Measurements from ENCODE around the gene PIK3R3.
"Not testable (repeated sequence)": the region's sequence is repeated elsewhere in the genome, so short reads cannot be mapped to it uniquely, and the experiment has no call there.

Gene PIK3R3

DNA sequence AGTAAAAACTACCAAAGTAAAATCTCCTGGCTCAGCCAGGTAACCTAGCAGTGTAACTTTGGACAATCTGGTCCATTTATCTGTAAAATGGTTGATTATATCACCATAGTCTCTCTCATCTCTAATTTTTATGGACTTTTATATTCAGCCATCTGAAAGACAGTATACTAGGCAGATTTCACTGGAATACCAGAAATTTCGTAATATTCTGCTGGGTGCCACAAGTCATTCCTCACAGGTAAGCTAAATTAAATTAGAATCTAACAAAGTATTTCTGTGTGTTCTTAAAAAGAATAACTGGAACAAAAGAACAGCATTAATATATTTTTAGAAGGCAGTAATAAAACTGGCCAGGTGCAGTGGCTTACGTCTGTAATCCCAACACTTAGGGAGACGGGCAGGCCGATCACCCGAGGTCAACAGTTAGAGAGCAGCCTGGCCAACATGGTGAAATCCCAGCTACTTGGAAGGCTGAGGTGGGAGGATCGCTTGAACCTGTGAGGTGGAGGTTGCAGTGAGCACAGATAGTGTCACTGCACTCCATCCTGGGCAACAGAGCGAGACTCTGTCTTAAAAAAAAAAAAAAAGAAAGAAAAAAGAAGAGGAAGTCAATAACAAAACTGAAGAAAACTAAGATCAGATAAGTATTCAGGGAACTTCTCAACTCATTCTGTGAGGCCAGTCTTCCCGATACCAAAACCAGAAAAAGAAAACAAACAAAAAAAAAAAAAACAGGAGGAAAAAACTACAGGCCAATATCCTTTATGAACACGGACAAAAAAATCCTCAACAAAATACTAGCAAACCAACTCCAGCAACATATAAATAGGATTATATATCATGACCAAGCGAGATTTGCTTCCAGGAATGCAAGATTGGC, 35.9 kb downstream of the PIK3R3 start:
- WGBS (ENCODE audit: insufficient coverage): 68% methylated on average over 2 of the region's 10 CpGs
- Histone ChIP-seq H3K4me3 (ENCODE audit: control insufficient read depth in 1 of 7, extremely low read depth in 1 of 7, insufficient read depth in 4 of 7, low read depth in 2 of 7, low read length in 6 of 7) (no peak overlapping the region), H3K9me3 (ENCODE audit: control extremely low read depth in 1 of 5, control insufficient read depth in 4 of 5, insufficient read depth in 2 of 5, low read depth in 1 of 5, low read length in 4 of 5) (peaks cover 0 to 9% (median 0%) of the 10 kb centered on the region in 5 experiments), H3K27ac (ENCODE audit: insufficient read depth in 1 of 2, low read depth in 1 of 2, low read length in 2 of 2, poor library complexity in 1 of 2, severe bottlenecking in 2 of 2) (peak overlapping the region in 1 of 2 experiments; percentile 2), H3K36me3 (ENCODE audit: control insufficient read depth in 4 of 4, insufficient read depth in 4 of 4, low read length in 3 of 4) (peaks cover 0 to 3% (median 0%) of the 10 kb centered on the region in 4 experiments), H3K4me1 (ENCODE audit: control extremely low read depth in 1 of 4, control insufficient read depth in 4 of 4, insufficient read depth in 4 of 4, low read length in 3 of 4) (no peaks in the 10 kb centered on the region), H3K27me3 (replicated peaks in 2 of 5; ENCODE audit: control insufficient read depth in 4 of 5, insufficient read depth in 5 of 5, low read length in 4 of 5) (no peaks in the 10 kb centered on the region)
- no peak for DNase-seq
- POLR2A ChIA-PET: interaction anchor here (0.6 kb wide), 1 partner anchor 13 kb away, joined by 3 read pairs; no protein-coding TSS in a partner anchor
- CTCF ChIA-PET: no interaction called here

DNA sequence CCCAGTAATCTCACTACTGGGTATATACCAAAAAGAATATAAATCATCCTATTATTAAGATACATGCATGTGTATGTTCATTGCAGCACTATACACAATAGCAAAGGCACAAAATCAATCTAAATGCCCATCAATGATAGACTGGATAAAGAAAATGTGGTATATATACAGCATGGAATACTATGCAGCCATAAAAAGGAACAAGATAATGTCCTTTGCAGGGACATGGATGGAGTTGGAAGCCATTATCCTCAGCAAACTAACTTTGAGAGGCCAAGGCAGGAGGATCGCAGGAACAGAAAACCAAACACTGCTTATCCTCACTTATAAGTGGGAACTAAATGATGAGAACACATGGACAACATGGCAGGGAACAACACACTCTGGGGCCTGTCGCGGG, 37.3 kb downstream of the PIK3R3 start:
- WGBS (ENCODE audit: insufficient coverage): 83% methylated on average over 2 of the region's 3 CpGs
- H3K36me3 ChIP-seq (ENCODE audit: control insufficient read depth in 4 of 4, insufficient read depth in 4 of 4, low read length in 3 of 4); H3K27ac ChIP-seq (ENCODE audit: insufficient read depth in 1 of 2, low read depth in 1 of 2, low read length in 2 of 2, poor library complexity in 1 of 2, severe bottlenecking in 2 of 2); POLR2A ChIA-PET; H3K9me3 ChIP-seq (ENCODE audit: control extremely low read depth in 1 of 5, control insufficient read depth in 4 of 5, insufficient read depth in 2 of 5, low read depth in 1 of 5, low read length in 4 of 5); H3K4me1 ChIP-seq (ENCODE audit: control extremely low read depth in 1 of 4, control insufficient read depth in 4 of 4, insufficient read depth in 4 of 4, low read length in 3 of 4); H3K27me3 ChIP-seq (replicated peaks in 2 of 5; ENCODE audit: control insufficient read depth in 4 of 5, insufficient read depth in 5 of 5, low read length in 4 of 5); DNase-seq; H3K4me3 ChIP-seq (ENCODE audit: control insufficient read depth in 1 of 7, extremely low read depth in 1 of 7, insufficient read depth in 4 of 7, low read depth in 2 of 7, low read length in 6 of 7); CTCF ChIA-PET: not testable (repeated sequence)

- Histone ChIP-seq H3K27me3 (replicated peaks in 2 of 5; ENCODE audit: control insufficient read depth in 4 of 5, insufficient read depth in 5 of 5, low read length in 4 of 5) (no peaks in the 10 kb centered on the region), H3K4me1 (ENCODE audit: control extremely low read depth in 1 of 4, control insufficient read depth in 4 of 4, insufficient read depth in 4 of 4, low read length in 3 of 4) (no peaks in the 10 kb centered on the region), H3K9me3 (ENCODE audit: control extremely low read depth in 1 of 5, control insufficient read depth in 4 of 5, insufficient read depth in 2 of 5, low read depth in 1 of 5, low read length in 4 of 5) (peaks cover 0 to 9% (median 0%) of the 10 kb centered on the region in 5 experiments), H3K36me3 (ENCODE audit: control insufficient read depth in 4 of 4, insufficient read depth in 4 of 4, low read length in 3 of 4) (peaks cover 0 to 2% (median 0%) of the 10 kb centered on the region in 4 experiments), H3K27ac (ENCODE audit: insufficient read depth in 1 of 2, low read depth in 1 of 2, low read length in 2 of 2, poor library complexity in 1 of 2, severe bottlenecking in 2 of 2) (no peak overlapping the region), H3K4me3 (ENCODE audit: control insufficient read depth in 1 of 7, extremely low read depth in 1 of 7, insufficient read depth in 4 of 7, low read depth in 2 of 7, low read length in 6 of 7) (no peak overlapping the region)
- WGBS (ENCODE audit: insufficient coverage): 100% methylated on average over 3 of the region's 4 CpGs
- ChIA-PET CTCF (no interaction called here), POLR2A (no interaction called here)
- no peak for DNase-seq
Observed at GRCh38 chr1:46094471-46095005, 37.9 kb downstream of the PIK3R3 start.

GRCh38 chr1:46093832-46094231, 38.6 kb downstream of the PIK3R3 start:
- DNase-seq; H3K4me3 ChIP-seq (ENCODE audit: control insufficient read depth in 1 of 7, extremely low read depth in 1 of 7, insufficient read depth in 4 of 7, low read depth in 2 of 7, low read length in 6 of 7); POLR2A ChIA-PET; CTCF ChIA-PET; H3K36me3 ChIP-seq (ENCODE audit: control insufficient read depth in 4 of 4, insufficient read depth in 4 of 4, low read length in 3 of 4); H3K27ac ChIP-seq (ENCODE audit: insufficient read depth in 1 of 2, low read depth in 1 of 2, low read length in 2 of 2, poor library complexity in 1 of 2, severe bottlenecking in 2 of 2); H3K27me3 ChIP-seq (replicated peaks in 2 of 5; ENCODE audit: control insufficient read depth in 4 of 5, insufficient read depth in 5 of 5, low read length in 4 of 5); H3K9me3 ChIP-seq (ENCODE audit: control extremely low read depth in 1 of 5, control insufficient read depth in 4 of 5, insufficient read depth in 2 of 5, low read depth in 1 of 5, low read length in 4 of 5); H3K4me1 ChIP-seq (ENCODE audit: control extremely low read depth in 1 of 4, control insufficient read depth in 4 of 4, insufficient read depth in 4 of 4, low read length in 3 of 4): not testable (repeated sequence)
- 100% methylated on average over 1 of the region's 4 CpGs for WGBS (ENCODE audit: insufficient coverage)

DNA sequence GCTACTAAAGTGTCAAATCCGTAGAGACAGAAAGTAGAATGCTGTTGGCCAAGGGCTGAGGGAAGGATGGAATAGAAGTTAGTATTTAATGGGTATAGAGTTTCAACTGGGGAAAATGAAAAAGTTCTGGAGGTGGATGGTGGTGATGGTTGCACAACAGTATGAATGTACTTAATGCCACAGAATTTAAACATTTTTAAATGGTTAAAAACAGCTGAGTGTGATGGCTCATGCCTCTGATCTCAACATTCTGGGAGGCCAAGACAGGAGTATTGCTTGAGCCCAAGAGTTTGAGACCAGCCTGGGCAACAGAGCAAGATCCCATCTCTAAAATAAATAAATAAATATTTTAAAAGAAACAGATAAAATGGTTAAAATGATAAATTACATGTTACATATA, 44.5 kb downstream of the PIK3R3 start:
- Histone ChIP-seq H3K4me1 (ENCODE audit: control extremely low read depth in 1 of 4, control insufficient read depth in 4 of 4, insufficient read depth in 4 of 4, low read length in 3 of 4) (no peaks in the 10 kb centered on the region), H3K27me3 (replicated peaks in 2 of 5; ENCODE audit: control insufficient read depth in 4 of 5, insufficient read depth in 5 of 5, low read length in 4 of 5) (no peaks in the 10 kb centered on the region), H3K27ac (ENCODE audit: insufficient read depth in 1 of 2, low read depth in 1 of 2, low read length in 2 of 2, poor library complexity in 1 of 2, severe bottlenecking in 2 of 2) (no peak overlapping the region), H3K4me3 (ENCODE audit: control insufficient read depth in 1 of 7, extremely low read depth in 1 of 7, insufficient read depth in 4 of 7, low read depth in 2 of 7, low read length in 6 of 7) (no peak overlapping the region), H3K9me3 (ENCODE audit: control extremely low read depth in 1 of 5, control insufficient read depth in 4 of 5, insufficient read depth in 2 of 5, low read depth in 1 of 5, low read length in 4 of 5) (peaks cover 0 to 6% (median 0%) of the 10 kb centered on the region in 5 experiments), H3K36me3 (ENCODE audit: control insufficient read depth in 4 of 4, insufficient read depth in 4 of 4, low read length in 3 of 4) (no peaks in the 10 kb centered on the region)
- ChIA-PET POLR2A (no interaction called here), CTCF (no interaction called here)
- 100% methylated on average over 1 of the region's 1 CpG for WGBS (ENCODE audit: insufficient coverage)
- DNase-seq: no peak

DNA sequence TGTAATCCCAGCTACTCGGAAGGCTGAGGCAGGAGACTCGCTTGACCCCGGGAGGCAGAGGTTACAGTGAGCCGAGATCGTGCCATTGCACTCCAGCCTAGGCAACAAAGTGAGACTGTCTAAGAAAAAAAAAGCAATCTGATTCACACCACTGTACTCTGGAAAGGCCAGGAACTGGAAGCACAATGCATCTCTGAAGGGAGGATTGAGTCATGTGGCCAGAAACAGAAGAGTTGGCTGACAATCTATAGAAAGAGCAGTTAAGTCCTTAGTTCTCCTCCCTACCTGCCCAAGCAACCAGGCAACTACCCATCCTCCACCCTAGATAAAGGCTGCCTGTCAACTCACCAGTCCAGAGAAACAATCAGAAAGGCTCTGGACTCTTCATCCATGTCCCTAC, 45.9 kb downstream of the PIK3R3 start:
- peaks cover 0 to 6% (median 0%) of the 10 kb centered on the region in 5 experiments for H3K9me3 ChIP-seq (ENCODE audit: control extremely low read depth in 1 of 5, control insufficient read depth in 4 of 5, insufficient read depth in 2 of 5, low read depth in 1 of 5, low read length in 4 of 5)
- H3K4me1 ChIP-seq (ENCODE audit: control extremely low read depth in 1 of 4, control insufficient read depth in 4 of 4, insufficient read depth in 4 of 4, low read length in 3 of 4): peaks cover 0 to 2% (median under 1%) of the 10 kb centered on the region in 4 experiments
- WGBS (ENCODE audit: insufficient coverage): 90% methylated on average over 5 of the region's 5 CpGs
- CTCF ChIA-PET: no interaction called here
- DNase-seq: no peak
- H3K4me3 ChIP-seq (ENCODE audit: control insufficient read depth in 1 of 7, extremely low read depth in 1 of 7, insufficient read depth in 4 of 7, low read depth in 2 of 7, low read length in 6 of 7): no peak overlapping the region
- H3K36me3 ChIP-seq (ENCODE audit: control insufficient read depth in 4 of 4, insufficient read depth in 4 of 4, low read length in 3 of 4): no peaks in the 10 kb centered on the region
- no peaks in the 10 kb centered on the region for H3K27me3 ChIP-seq (replicated peaks in 2 of 5; ENCODE audit: control insufficient read depth in 4 of 5, insufficient read depth in 5 of 5, low read length in 4 of 5)
- no peak overlapping the region for H3K27ac ChIP-seq (ENCODE audit: insufficient read depth in 1 of 2, low read depth in 1 of 2, low read length in 2 of 2, poor library complexity in 1 of 2, severe bottlenecking in 2 of 2)
- POLR2A ChIA-PET: no interaction called here

Data from common myeloid progenitor, CD34-positive (primary cell).